HG02610 (cell line): Measurements from ENCODE around the gene CDH4.
"Not testable (repeated sequence)": the region's sequence is repeated elsewhere in the genome, so short reads cannot be mapped to it uniquely, and the experiment has no call there.

Source experiments
- ATAC-seq: cut with Tn5 transposase; IDR thresholded peaks from one replicate; pipeline ENCODE4 v1.9.1; 2021; ENCODE audit warnings: mild to moderate bottlenecking, moderate library complexity; ENCODE audit not compliant: unreplicated experiment

Gene CDH4

DNA sequence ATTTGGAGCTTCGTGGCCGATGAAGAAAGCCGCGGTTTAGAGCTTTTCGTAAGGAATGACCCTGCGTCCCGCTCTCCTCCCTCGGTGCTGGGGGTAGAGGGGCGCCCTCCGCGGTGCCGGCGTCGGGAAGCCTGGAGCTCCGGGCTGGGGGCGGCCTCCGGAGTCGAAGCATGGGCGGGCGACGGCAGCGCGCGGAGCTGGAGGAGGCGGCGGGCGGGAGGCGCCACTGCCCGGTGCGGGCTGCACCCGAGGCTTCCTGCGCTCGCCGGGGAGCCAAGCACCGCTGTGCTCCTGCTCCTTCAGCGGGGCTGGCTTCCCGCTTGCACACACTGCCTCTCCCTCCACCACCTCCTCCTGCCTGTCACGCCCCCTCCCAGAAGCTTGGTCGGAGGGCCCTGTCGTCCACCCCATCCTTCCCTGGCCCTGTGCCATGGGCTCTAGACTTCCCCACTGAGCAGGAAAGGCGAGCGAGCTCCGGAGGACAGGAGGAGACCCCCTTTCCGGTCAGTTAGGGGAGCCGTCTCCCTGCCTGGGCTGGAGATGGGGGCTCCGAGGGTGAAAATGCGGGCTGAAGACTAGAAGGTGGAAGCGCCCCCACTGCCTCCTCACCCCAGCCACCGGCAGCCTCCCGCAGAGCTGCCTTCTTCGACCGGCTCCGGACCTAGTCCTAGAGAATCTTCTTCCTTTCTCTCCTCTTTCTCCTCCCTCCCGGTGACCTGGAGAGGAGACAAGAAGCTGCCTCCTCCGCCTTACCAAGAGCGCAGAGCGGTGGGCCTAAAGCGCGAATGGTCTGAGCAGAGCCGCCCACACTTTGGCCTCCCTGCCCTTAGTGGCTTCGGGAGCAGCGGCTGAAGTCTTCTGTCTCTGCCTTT is 1.8 kb downstream of the CDH4 start:
- no peak for ATAC-seq

DNA sequence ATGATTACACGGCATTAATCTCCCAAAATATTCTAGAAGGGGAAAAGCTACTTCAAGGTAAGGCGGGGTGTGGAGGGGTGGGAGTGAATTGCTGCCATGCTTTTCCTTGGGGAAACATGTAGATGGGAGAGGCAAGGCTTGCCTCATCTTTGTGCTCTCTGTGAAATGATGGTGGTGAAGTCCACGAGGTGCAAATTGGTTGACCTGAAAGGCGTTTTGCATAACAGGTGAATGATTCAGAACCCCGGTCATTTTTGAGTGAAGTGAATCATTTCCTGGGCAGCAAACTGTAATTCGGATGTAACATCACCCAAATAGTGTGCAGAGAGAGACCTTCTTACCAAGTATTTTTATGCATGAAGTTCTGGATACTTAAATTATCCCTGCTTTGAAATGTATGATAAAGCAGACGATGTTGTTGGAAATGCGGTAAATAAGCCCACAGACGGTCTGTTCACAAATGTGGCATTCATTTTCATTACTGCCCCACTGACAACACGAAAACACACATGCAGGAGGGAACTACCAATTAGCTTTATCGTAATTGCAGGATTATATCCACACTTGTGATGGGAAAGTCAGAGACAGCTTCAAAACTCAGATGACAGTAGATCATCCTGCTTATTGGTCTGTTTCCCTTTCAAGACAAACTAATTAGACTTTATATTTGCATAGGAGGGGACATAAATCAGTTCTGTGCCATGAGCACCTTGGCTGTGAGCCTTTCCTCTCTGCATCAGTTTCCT is 3.0 kb downstream of the CDH4 start:
- no peak for ATAC-seq

DNA sequence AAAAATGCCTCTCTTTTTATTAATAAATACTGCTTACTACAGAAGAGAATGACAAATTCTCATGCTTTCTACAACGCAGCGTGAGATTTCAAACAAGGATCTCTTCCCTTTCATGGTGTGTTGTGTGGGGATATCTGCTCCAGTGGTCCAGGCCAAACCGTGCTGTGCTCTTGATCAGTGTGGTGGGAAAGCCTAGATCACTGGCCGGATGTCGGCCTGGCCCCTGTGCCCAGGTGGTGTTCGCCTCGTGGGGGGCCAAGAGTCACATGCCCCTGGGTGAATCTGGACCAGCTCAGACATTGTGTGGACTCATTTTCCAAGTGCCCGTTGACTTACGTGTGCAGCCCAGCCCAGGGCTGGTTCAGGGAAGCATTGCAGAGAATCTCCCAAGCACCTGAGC is 4.3 kb downstream of the CDH4 start:
- ATAC-seq = no peak

DNA sequence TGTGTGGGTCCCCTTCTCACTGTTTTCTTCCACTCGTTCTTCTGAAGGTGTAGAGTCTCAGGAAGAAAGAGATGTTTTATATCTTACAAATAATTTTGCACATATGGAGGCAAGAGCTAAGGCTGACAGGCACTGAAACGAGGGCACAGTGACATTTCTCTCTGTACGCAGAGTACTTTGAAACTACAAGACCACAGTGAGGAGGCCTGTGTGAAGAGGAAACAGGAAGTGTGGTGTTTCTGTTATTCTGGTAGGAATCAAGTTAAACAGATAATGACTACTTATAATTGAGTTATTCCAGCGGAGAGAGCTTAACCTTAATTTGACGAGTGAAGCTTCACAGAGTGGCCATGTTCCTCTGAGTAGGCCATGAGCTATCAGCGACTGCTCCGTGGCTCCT is 4.8 kb downstream of the CDH4 start:
- no peak for ATAC-seq

DNA sequence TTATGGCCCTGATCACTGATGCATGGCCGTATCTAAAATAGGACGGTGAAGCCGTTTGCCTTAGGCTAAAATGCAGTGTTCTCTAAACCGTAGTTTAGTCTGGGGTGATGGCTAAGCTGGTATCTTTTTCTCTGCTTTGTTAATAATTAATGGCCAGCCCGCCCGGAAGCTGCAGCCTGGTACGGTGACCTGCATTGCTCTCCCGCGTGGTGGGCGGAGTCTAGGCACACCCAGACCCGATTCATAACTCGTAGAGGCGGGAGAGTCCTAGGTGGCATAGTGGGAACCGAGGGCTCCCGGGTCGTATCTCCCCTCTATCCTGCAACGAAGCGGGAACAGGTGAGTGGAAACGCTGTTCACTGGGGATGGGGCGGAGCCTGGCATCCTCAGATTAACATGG is 5.5 kb downstream of the CDH4 start:
- ATAC-seq = no peak

DNA sequence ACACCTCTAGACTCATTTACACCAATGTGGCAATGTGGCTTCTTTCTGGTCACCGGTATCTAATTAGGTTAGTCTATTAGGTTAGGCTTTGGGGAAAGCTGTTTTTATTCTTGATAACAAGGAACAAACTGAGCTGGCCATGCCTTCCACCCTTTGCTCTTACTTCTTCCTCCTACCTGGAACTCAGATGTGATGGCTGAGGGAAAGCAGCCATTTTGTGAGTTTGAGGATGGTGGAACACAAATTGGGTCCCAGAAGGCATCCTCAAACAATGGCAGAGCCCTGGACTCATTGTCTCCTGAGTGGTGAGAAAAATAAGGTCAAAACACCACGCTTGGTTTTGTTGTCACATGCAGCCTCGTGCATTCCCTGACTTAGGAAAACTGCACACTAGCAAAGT is 7.7 kb downstream of the CDH4 start:
- ATAC-seq = no peak

DNA sequence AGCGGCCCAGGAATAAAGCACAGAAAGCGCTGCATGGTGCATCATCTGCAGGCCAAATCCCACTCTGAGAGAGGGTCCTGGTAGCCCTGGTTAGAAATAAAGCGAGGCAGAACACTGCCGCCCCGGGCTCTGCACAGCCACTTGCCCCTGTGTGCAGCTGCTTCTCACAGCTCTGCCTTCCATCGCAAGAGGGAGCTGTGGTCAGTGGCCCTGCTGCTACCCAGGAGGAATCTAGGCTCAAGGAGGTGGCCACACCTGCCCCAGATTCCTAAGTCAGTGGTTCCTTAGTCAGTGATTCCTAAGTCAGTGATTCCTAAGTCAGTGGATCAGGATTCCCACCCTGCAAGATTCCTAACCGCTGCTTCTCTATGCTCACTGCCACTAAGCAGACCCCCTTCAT is 8.8 kb downstream of the CDH4 start:
- no peak for ATAC-seq

DNA sequence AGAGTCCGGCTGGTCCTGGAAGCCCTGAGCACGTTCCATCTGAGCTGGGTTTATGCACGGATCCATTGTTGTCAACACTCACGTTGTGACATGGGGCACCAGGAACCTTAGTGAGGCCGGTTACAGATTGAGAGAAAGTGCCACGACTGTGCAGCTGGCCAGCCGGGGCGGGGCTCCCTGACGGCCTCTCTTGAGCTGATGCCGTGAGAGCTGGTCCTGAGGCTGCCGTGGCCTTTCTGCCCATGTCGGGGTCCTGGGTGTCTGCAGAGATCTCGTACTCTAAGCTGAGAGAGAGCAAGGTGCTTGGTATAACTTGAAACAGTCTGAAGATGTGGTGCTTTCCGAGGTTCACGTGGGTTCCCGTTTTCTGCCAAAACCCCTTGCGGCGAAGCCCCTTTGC is 10.0 kb downstream of the CDH4 start:
- no peak for ATAC-seq

DNA sequence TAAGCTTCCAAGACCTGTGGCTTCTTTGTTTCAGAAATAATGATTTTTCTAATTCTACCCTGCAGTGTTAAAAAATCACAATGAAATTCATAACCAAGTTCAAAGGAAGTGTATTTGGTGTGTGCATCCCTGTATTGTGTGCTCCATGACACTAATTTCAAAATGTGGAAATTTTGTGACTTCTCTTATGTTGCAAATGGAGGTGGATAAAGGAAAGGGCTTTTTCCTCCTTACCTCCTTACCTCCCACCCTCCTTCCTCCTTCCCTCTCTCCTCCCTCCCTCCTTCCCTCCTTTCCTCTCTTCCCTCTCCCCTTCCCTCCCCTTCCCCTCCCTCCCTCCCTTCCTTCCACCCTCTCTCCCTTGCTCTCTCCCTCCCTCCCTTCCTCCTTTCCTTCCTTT is 10.5 kb downstream of the CDH4 start:
- ATAC-seq = no peak

DNA sequence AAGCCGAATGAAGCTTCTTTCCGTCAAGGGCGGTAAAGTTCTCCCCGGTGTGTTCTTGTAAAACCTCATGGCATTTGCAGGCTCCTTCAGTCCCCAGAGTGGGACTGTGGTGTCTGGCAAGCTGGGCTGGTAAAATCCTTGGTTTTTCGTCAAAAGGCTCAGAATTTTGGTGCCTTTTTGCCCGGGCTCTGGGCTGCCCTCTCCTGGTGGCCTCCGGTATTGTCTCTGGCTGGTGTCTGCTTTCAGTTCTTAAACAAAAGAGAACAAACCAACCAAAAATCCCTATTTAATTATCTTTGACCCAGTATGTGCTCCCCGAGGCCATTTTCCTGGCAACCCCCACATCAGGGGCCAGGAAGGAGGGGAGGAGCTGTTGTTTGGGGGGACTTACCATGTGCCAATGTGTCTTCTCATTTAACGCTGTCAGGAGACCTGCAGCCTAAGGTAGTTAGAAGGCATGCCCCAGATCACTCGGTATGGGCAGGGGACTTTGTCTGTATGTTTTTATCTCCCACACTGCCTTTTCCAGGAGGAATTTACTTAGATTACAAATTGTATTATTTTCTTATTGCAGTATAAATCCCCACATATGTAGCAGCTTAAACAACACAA is 11.1 kb downstream of the CDH4 start:
- no peak for ATAC-seq

DNA sequence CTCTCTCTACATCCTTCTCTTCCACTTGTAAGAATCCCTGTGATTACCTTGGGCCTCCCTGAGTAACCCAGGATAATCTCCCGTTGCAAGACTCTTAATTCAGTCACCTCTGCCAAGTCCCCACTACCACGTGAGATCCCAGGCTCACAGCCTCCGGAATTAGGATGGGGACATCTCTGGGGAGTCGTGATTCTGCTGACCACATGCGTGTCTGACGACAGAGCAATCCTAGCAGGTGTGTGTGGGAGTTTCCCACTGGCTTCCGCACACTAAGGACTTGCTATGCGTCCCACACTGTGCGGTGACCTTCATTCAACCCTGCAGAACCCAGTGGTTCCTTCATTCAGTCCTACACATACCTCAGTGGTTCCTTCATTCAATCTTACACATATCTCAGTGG is 11.9 kb downstream of the CDH4 start:
- no peak for ATAC-seq

DNA sequence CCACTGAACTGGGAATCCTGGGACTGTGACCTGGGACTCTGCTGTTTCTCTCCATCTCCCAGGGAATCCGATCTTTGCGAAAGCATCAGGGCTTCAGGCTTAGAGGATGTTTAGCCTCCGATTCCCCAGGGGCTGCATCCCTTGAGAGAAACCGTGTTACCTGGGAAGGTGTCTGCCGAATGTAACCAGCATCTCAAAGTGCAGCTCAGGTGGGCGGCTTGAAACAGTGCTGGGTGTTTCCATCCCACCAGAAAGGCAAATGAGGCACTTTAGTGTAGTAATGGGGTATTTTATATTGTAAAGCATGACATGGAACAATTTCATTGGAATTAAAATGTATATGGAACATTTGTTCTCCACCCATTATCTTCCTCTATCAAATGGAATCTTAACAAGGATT is 15.2 kb downstream of the CDH4 start:
- no peak for ATAC-seq

DNA sequence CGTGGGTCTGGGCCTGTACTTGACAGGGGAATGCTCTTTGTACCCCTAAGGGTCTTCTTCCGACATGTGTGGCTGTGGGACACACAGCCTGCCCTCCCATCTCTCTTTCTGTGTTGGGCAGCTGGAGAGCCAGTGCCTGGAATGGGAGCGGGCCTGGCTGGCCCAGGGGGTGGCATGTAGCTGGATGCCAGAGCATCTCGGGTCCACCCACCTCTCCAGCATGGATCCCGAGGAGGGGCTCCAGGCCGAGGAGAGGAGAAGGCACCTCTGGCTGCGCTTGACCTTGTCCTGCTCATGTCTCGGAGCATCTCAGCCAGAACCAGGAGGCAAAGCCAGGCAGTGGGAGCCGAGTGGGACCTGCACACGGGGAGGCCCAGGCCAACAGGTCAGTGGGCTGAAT is 16.0 kb downstream of the CDH4 start:
- ATAC-seq = no peak

DNA sequence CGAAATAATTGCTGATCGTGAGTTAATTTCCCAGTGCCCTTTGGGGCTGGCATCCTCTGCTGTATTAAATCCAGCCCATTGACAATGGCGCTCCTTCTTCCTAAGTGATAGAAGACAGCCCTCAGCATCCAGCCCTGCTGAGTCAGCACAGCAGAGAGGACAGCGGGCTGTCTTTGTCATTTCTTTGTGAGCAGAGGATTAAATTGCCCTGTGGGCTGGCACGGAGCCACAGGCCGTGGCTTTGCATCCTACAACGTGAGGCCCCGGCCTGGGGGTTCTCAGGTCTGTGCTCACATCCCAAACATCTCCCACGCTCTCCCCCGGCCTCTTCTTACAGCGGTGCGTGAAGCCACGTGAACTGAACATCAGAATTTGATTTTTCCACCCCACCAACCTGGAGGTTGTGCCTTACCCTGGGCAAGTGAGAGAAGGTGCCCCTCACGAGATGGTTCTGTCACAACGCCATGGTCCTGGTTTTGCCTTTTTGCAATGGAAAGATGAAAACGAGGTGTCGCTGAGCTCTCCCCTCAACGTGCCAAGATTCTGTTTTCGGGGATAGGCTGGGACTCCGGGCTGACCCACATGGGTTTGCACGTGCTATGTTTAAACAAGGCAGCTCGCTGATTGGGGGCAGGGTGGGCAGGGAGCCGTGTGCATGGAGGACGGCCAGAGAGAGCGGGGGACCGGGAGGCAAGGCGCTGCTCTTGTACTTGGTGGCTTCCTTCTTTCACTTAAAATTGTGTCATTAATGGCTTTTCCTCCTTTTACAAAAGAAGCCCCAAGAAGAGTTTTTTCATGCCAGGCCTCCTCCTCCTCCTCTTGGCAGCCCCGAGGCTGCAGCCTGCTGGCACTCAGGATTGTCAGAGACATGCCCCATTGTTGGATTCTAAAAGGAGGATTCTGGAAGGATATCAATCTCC is 19.5 kb downstream of the CDH4 start:
- no peak for ATAC-seq

DNA sequence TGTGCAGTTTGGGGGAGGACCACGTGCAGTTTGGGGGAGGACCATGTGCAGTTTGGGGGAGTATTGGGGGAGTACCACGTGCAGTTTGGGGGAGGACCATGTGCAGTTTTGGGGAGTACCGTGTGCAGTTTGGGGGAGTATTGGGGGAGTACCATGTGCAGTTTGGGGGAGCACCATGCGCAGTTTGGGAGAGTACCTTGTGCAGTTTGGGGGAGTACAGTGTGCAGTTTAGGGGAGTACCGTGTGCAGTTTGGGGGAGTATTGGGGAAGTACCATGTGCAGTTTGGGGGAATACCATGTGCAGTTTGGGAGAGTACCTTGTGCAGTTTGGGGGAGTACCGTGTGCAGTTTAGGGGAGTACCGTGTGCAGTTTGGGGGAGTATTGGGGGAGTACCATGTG is 21.0 kb downstream of the CDH4 start:
- ATAC-seq = not testable (repeated sequence)

DNA sequence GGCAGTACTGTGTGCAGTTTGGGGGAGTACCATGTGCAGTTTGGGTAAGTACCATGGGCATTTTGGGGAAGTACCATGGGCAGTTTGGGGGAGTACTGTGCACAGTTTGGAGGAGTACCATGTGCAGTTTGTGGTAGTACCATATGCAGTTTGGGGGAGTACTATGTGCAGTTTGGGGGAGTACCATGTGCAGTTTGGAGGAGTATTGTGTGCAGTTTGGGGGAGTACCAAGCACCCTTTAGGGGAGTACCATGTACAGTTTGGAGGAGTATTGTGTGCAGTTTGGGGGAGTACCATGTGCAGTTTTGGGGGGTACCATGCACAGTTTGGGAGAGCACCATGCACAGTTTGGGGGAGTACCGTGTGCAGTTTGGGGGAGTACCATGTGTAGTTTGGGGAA is 21.6 kb downstream of the CDH4 start:
- ATAC-seq = not testable (repeated sequence)

DNA sequence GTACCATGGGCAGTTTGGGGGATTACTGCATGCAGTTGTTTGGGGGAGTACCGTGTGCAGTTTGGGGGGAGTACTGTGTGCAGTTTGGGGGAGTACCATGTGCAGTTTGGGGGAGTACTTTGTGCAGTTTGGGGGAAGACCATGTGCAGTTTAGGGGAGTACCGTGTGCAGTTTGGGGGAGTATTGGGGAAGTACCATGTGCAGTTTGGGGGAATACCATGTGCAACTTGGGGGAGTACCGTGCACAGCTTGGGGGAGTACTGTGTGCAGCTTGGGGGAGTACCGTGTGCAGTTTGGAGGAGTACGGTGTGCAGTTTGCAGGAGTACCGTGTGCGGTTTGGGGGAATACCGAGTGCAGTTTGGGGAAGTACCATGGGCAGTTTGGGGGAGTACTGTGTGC is 22.3 kb downstream of the CDH4 start:
- ATAC-seq = no peak

DNA sequence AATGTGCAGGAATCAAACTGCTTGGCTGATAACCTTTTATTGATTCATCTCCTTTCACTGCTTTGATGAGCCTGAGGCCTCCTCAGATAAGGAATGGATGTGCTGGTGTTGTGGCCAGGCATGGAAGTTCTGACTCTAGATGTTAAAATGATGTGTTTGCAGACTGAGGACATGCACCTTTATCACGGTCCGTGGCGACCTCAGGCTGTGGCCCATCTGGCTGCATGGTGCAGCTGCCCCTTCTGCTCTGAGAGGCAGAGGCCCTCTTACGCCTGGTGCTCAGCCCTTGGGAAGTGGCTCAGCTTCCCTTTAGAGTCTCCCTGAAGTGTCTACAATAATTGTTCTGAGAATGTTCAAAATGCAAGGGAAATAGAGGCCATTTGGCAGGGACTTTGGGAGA is 26.2 kb downstream of the CDH4 start:
- no peak for ATAC-seq

DNA sequence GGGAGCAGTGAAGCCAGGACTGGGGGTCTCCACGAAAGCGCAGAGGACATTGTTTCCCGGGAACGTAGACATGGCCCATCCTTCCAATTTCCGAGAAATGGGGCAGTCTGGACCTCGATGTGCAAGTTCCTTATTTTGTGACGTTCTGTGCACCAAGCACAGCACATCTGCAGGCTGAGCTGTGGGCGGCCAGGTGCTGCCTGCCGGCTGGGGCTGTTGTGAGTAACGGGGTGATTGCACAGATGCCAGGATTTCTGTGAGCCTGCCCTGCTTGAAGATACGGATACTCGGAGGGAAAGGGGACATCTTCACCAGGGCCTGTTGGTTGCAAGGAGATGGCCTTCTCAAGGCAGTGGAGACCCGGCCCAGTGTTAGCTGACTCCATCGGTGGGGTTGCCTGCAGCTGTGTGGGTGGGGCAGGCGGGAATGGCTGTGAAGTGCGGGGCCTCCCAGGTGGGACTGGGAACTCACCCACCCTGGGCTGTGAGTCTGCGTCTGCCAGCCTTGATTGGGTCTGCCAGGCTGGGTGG is 27.6 kb downstream of the CDH4 start:
- no peak for ATAC-seq

DNA sequence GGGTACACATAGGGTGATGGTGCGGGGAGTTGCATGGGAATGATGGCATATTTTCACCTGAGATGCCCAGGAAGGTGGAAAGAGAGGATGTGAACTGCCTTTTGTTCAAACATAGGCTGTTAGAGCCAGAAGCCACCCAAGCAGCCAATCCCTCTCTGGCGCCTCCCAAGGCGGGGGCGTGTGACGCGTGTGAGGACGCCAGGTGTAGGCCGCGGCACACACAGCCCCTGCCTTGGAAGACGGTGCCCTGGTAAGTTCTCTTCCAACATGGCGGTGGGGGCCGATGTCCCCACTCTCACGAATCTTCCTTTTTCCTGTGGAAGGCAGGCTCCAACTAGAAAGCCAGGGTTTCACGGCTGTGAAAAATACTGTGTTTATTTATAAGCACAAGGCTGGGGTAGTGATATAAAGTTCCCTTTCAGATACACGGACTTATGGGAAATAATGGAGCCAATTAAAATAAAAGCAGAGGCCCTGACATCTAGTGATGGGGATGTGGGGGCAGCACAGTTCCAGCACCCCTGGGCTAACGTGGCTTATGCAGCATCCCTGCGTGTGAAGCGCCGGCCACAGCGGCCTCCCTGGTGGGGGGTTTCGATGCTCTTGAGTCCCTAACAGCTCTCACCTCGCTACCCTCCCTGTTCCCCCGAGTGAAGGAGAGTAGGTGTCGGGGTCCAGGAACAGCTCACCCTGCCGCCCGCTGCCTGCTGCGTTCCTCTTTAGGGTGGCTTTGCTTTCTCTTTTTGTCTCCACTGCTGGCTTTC is 28.3 kb downstream of the CDH4 start:
- no peak for ATAC-seq
